ENCODE results near the gene CEBPB.
"Not testable (repeated sequence)": the region's sequence is repeated elsewhere in the genome, so short reads cannot be mapped to it uniquely, and the experiment has no call there.

The CEBPB gene

GRCh38 chr20:50193836-50194421, 3.3 kb downstream of the CEBPB start:
- DNase-seq, result no peak

GRCh38 chr20:50194422-50194830, 3.8 kb downstream of the CEBPB start:
- no peak for DNase-seq

- no peak for DNase-seq
Measured at GRCh38 chr20:50194831-50195523, 4.3 kb downstream of the CEBPB start.

GRCh38 chr20:50195524-50196120, 5.0 kb downstream of the CEBPB start:
- DNase-seq, result no peak

GRCh38 chr20:50196248-50196647, 5.6 kb downstream of the CEBPB start:
- no peak for DNase-seq

- no peak for DNase-seq
Measured at GRCh38 chr20:50196896-50197295, 6.3 kb downstream of the CEBPB start.

- DNase-seq, result no peak
Measured at GRCh38 chr20:50197463-50198179, 7.0 kb downstream of the CEBPB start.

- no peak for DNase-seq
Measured at GRCh38 chr20:50198180-50198666, 7.6 kb downstream of the CEBPB start.

GRCh38 chr20:50198716-50199115, 8.1 kb downstream of the CEBPB start:
- DNase-seq, result no peak

GRCh38 chr20:50199703-50200102, 9.1 kb downstream of the CEBPB start:
- DNase-seq, result no peak

- DNase-seq, result no peak
Measured at GRCh38 chr20:50200482-50201104, 10.0 kb downstream of the CEBPB start.

- DNase-seq, result not testable (repeated sequence)
Measured at GRCh38 chr20:50201710-50202109, 11.1 kb downstream of the CEBPB start.

GRCh38 chr20:50202677-50203076, 12.0 kb downstream of the CEBPB start:
- no peak for DNase-seq

GRCh38 chr20:50203951-50204937, 13.6 kb downstream of the CEBPB start:
- no peak for DNase-seq

GRCh38 chr20:50207026-50207425, 16.4 kb downstream of the CEBPB start:
- DNase-seq, result no peak

GRCh38 chr20:50208085-50208491, 17.5 kb downstream of the CEBPB start:
- DNase-seq, result no peak

- DNase-seq, result not testable (repeated sequence)
Measured at GRCh38 chr20:50208815-50209214, 18.2 kb downstream of the CEBPB start.

GRCh38 chr20:50210066-50210619, 19.5 kb downstream of the CEBPB start:
- DNase-seq, result no peak

- no peak for DNase-seq
Measured at GRCh38 chr20:50211091-50211490, 20.5 kb downstream of the CEBPB start.

GRCh38 chr20:50213531-50214106, 23.0 kb downstream of the CEBPB start:
- no peak for DNase-seq
